A204.1 (cell line): ENCODE measurements around the gene NUDCD3.
"Not testable (repeated sequence)": the region's sequence is repeated elsewhere in the genome, so short reads cannot be mapped to it uniquely, and the experiment has no call there.

Experiments used
- FAIRE-seq: peaks from 2 replicates; lab custom pipeline; 2012; peaks lifted over from hg19 to GRCh38; lab: Jason Lieb, UNC

NUDCD3 gene

GRCh38 chr7:44447874-44448425 lies 42.5 kb downstream of the NUDCD3 start:
- no peak for FAIRE-seq

GRCh38 chr7:44445986-44446671 lies 44.3 kb downstream of the NUDCD3 start:
- no peak for FAIRE-seq

GRCh38 chr7:44441079-44441478 lies 49.4 kb downstream of the NUDCD3 start:
- FAIRE-seq: no peak

GRCh38 chr7:44440577-44441078 lies 49.8 kb downstream of the NUDCD3 start:
- no peak for FAIRE-seq

GRCh38 chr7:44439926-44440325 lies 50.5 kb downstream of the NUDCD3 start:
- FAIRE-seq: no peak

GRCh38 chr7:44438816-44439215 lies 51.6 kb downstream of the NUDCD3 start:
- no peak for FAIRE-seq

GRCh38 chr7:44434201-44434600 lies 56.3 kb downstream of the NUDCD3 start:
- FAIRE-seq: no peak

GRCh38 chr7:44433255-44434022 lies 57.0 kb downstream of the NUDCD3 start:
- no peak for FAIRE-seq

- FAIRE-seq: no peak
These were observed 58.0 kb downstream of the NUDCD3 start for GRCh38 chr7:44432381-44432977.

GRCh38 chr7:44431091-44431608 lies 59.3 kb downstream of the NUDCD3 start:
- FAIRE-seq: no peak

GRCh38 chr7:44430054-44430453 lies 60.4 kb downstream of the NUDCD3 start:
- no peak for FAIRE-seq

- not testable (repeated sequence) for FAIRE-seq
These were observed 65.7 kb downstream of the NUDCD3 start for GRCh38 chr7:44424762-44425161.

GRCh38 chr7:44416941-44417340 lies 73.5 kb downstream of the NUDCD3 start:
- FAIRE-seq: no peak

- FAIRE-seq: no peak
These were observed 74.9 kb downstream of the NUDCD3 start for GRCh38 chr7:44415510-44415909.

- FAIRE-seq: no peak
These were observed 75.4 kb downstream of the NUDCD3 start for GRCh38 chr7:44415047-44415446.

GRCh38 chr7:44411306-44411705 lies 79.2 kb downstream of the NUDCD3 start:
- no peak for FAIRE-seq

GRCh38 chr7:44408596-44408995 lies 81.9 kb downstream of the NUDCD3 start:
- FAIRE-seq: no peak

- FAIRE-seq: no peak
These were observed 86.7 kb downstream of the NUDCD3 start for GRCh38 chr7:44403775-44404174.

- no peak for FAIRE-seq
These were observed 87.2 kb downstream of the NUDCD3 start for GRCh38 chr7:44403176-44403759.

GRCh38 chr7:44402401-44403060 lies 87.9 kb downstream of the NUDCD3 start:
- FAIRE-seq: no peak

GRCh38 chr7:44401692-44402091 lies 88.8 kb downstream of the NUDCD3 start:
- no peak for FAIRE-seq

- FAIRE-seq: no peak
These were observed 90.4 kb downstream of the NUDCD3 start for GRCh38 chr7:44400033-44400511.
